NT2/D1 (cell line): ENCODE data around the gene KRT75.

ENCODE experiments used
- YY1 ChIP-seq: IDR thresholded peaks from 2 replicates; pipeline ENCODE4 v1.6.1; 2011; ENCODE audit not compliant: insufficient read length, insufficient read depth
- ZNF274 ChIP-seq: IDR thresholded peaks from 2 replicates; pipeline ENCODE4 v1.6.1; 2011; ENCODE audit warnings: mild to moderate bottlenecking, low read depth, low read length

DNA sequence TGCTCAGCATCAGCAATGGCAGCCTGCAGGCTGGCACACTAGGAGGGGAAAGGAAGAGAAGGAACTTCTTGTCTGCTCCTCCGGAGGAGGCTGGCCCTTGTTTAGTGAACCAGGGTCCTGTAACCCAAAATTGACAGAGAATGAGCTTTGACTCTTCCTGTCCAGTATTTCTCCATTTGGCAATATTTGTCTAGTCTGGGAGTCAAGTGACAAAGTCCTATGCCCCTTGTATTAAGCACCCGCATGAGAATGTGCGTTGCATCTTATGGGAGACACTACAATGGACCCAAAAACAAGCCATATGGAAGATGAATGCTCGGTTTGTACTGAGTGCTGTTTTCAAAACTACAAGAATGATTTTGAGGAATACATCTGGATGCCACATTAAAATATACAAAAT, 35.7 kb upstream of the KRT75 start:
- TF ChIP-seq ZNF274 (no peak), YY1 (no peak)
